HG02852 (cell line): ENCODE results near the gene PAX2.

Source experiments
- ATAC-seq: cut with Tn5 transposase; IDR thresholded peaks from one replicate; pipeline ENCODE4 v1.9.1; 2021; ENCODE audit warnings: mild to moderate bottlenecking, moderate library complexity; ENCODE audit not compliant: unreplicated experiment

Gene PAX2

DNA sequence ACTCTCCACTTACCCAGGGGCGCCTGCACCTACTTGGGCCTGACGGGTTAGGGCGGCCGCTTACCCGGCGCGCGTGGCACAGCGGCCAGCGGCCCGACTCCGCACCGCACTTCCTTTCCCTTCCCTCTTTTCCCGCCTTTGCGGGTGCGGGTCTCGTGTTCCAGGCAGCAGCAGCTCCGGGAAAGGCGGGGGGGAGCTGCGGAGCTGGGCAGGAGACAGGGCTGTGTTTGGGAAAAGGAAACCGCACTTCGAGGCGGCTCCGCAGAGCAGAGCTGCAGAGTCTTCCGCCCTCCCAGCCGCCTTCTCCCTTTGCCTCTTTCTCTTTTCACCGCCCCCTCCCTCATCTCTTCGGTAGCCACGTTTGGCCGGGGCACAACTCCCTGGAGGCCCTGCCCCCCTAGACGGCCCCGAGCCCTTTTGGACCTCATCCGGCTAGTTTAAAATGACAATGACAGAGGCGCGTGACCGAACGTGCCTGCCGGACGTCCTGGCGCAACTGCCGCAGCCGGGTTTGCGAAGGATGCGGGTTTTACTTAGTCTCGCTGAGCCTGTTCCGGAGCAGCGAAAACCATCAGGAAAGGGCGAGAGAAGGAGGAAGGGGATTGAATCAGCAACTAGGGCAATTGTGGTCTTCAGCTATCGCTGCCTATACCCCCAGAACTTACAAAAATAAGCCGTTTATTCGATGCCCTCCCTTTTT is 7.9 kb upstream of the PAX2 start:
- ATAC-seq: no peak

GRCh38 chr10:100738055-100738827 is 7.1 kb upstream of the PAX2 start:
- ATAC-seq: no peak

DNA sequence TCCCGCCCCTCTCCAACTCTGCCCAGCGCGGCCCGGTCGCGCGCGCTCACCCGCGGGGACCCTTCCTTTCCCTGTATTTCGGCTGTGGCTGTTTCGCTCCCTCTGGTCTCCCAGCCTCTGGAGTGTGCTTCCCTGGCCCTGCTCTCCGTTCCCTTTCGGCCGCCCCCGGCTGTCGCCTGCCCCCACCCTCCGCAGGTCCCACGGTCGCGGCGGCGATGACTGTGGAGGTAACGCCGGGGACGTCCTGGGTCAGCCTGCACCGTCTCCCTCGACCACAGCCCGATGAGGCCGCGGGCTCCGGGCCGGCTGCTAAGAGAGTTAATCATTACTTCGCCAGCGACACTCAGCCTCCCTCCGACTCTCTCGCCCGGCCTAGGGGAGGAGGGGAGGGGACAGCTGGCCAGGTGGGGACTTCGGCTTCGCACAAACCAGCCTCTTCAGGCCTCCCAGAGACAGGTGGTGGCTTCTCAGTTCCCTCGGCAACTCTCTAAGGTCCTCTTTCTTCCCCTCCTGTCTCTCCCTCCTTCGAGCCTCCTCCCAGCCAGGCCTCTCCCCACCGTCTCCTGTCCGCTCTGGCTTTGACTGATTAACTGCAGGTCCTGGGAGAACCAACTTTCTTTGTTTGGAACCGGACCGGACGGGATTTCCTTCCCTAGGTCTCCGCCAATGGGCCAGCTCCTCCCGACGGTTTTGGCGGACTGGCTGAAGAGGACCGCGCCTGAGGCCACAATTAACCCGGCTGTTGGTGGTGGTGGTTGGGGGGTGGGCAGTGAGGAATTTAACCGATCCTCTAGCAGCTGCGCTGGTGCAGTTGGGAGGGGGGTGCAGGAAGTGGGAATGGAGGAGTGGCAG is 5.6 kb upstream of the PAX2 start:
- ATAC-seq: no peak

- ATAC-seq: no peak
Measured at GRCh38 chr10:100740476-100741377, 4.7 kb upstream of the PAX2 start.

DNA sequence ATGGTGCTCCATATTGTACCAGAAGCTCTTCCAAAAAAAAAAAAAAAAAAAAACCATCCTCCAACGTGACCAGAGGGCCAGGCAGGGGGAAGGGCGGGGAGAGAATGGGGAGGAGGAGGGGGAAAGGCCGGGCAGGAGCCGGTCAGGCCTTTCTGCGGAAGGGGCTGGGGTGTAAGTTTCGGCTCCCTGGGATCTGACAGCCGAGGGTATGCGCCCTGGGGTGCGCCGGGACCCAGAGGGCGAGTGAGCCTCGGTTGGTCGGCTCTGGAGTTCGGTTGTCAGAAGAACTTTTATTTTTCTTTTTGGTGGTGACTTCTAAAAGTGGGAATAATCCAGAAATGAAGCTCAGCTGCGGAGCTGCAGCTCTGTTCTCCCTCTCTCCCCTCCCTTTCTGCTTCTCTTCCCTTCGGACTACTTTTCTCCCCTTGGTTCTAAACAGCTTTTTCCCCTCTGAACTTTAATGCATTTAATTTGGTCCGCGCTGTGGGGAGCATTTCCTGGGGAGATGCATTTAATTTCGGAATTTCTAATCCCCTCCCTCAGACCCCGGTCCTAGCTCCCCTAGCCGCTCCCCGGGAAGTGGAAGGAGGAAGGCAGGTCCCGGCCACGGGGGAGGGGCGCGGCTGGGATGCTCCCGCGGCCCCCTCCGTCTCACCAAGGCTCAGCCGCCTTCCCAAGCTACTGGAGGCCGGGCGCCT is 3.9 kb upstream of the PAX2 start:
- no peak for ATAC-seq

GRCh38 chr10:100742076-100742771 is 3.2 kb upstream of the PAX2 start:
- ATAC-seq: no peak

DNA sequence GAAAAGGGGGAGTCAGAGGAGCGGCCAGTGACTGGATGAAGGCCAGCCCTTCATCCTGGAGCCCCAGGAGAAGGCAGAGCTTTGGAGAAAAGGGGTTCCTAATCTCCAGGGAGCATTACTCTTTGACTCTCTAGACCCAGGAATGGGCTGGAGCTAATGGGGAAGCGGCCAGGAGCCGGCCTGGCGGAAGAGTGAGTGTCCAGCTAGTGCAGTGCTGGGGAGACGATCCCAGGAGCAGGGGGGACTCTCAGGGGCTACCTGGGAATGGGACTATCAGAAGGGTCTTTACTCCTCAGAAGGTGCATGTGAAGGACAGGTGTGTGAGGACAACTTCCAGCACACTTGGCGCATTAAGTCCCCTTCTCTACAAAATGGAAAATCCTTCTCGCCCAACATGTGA is 2.4 kb upstream of the PAX2 start:
- no peak for ATAC-seq

GRCh38 chr10:100743626-100744135 is 1.7 kb upstream of the PAX2 start:
- no peak for ATAC-seq

DNA sequence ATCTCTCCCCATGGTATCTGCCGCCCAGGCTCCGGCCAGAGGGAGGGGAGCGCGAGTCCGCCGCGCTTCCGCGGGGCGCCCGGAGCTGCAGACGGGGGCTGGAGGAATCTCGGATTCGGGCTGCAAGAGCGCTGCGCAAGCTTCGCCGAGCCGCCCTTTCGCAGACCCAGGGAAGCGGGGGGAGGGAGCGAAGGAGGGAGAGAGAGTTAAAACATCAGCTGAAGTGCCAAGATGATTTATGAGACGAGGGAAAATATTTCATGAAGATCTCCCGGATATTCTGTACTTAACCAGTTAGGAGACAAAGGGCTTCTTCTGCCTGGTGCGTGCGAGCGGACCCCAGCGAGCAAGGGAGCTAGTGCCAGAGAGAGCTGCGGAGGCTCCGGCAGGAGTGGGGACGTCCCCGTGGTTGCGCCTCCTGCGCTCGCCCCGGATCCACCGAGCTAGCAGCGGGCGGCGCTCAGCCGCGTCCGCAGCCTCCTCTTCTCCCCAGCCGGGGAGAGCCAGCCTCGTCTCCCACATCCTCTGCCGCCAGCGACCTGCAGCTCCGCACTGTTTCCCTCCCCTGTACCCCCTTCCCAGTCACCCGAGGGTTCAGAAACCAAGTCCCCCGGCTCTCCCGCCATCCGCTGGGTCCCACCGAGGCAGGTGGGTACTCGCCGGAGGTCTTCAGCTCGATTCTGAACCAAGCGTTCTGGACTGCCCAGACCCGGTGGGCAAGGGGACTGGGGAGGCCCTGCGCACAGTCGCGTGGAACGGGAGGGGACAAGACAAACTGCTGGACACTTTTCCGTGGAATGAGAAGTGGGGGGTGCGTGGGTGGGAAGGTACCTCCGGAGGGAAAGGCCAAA is 1.0 kb upstream of the PAX2 start:
- ATAC-seq: no peak

GRCh38 chr10:100745882-100746783 is 751 bp downstream of the PAX2 start:
- no peak for ATAC-seq

GRCh38 chr10:100746784-100747455 is 1.5 kb downstream of the PAX2 start:
- no peak for ATAC-seq

DNA sequence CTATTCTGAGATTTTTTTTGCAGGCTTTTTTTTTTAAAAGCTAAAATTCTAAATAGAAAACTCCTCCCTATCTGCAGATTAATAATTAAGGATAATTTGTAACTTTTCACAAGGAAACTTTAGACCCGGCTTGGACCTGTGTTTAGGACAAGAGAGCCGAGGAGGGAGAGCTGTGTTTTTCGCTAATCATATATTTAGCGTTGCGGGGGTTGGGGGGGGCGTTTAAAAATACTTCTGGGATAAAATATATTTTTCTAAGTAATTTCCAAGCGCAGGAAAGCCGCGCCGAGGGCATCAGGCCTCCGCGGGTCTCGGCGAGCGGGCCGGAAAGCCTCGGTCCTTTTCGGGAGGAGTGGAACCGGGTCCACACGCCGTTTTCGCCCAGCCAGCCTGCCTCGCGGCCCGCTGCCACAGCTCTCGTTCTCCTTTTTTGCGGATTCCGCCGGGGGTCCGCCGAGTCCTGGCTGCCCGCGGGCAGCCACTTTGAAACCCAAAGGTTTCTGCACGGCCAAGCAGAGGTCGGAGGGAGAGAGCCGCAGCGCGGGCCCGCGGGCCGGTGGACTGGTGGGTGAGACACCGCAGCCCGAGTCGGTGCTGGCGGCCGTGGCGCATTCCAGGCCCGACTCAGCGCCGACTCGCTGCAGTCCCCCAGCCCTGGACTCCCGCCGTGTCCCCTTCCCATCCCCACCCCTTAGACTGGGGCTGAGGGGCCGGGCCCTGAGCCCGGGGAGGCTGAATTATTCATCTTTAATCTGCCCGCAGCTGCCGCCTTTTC is 2.3 kb downstream of the PAX2 start:
- no peak for ATAC-seq

GRCh38 chr10:100748231-100749058 is 3.1 kb downstream of the PAX2 start:
- ATAC-seq: no peak

GRCh38 chr10:100749059-100749308 is 3.6 kb downstream of the PAX2 start:
- ATAC-seq: no peak
